ENCODE results near the gene LINGO1. TPM values are rescaled to one million over a fixed set of nuclear protein-coding genes. Genes with fewer than 3 reads are reported as not detected.

The LINGO1 gene
- polyA plus RNA-seq, 2 of the 4 experiments (the other 2 are of a cell fraction): 2.2 to 3.3 TPM

GRCh38 chr15:77622209-77622933 is 10.3 kb downstream of the LINGO1 start:
- no peak overlapping the region for H3K4me3 ChIP-seq
- no peak overlapping the region for H3K27ac ChIP-seq
- 81% methylated on average over 22 of the region's 22 CpGs for WGBS (ENCODE audit: missing lambda C conversion rate)
- POLR2A ChIA-PET: no interaction called here
- FAIRE-seq (no peak), DNase-seq (ENCODE audit: low read depth in 1 of 2, low spot score in 1 of 2) (no peak), ATAC-seq (peak in 1 of 2 experiments; percentile 22; a peak in 3 of 6 replicates)
- H3K9me3 ChIP-seq: no peaks in the 10 kb centered on the region
- no peak for TF ChIP-seq GATA3 (IDR thresholded peaks at IDR 0.05; ENCODE audit: borderline replicate concordance)
- peaks cover 4% of the 10 kb centered on the region; the same call in 1 of the 3 replicates for H3K4me1 ChIP-seq
- CTCF ChIA-PET: interaction anchor here (1.0 to 4.9 kb wide), 5 partner anchors 9 to 248 kb away, joined by 3 to 48 read pairs (median 10); partner anchors contain the start of gene LINGO1
- no peak overlapping the region for H3K4me2 ChIP-seq

DNA sequence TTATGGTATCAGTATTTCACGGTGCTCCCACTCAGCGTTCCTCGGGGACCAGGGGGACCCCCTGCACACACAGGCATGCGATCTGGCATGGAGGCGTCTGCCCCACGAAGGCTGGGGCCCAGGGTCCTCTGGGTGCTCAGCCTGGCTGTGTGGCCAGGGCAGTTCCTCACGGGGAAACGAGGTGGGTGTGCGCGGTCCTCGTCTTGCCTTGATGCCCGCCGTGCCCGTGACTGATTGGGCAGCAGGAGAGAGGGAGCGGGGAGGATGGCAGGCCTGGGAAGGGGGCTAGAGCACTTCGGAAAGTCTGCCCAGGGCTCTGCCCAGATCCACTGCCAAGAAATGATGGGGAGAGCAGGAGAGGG is 10.9 kb downstream of the LINGO1 start:
- no peak overlapping the region for H3K4me3 ChIP-seq
- 85% methylated on average over 10 of the region's 16 CpGs for WGBS (ENCODE audit: missing lambda C conversion rate)
- TF ChIP-seq CBX8 (IDR thresholded peaks at IDR 0.05) (no peak), CHD4 (IDR thresholded peaks at IDR 0.05; ENCODE audit: borderline replicate concordance) (no peak), NFE2L2 (conservative IDR thresholded peaks at IDR 0.05; ENCODE audit: low read length) (no peak), RCOR1 (IDR thresholded peaks at IDR 0.05; ENCODE audit: low read depth, low read length) (no peak)
- H3K4me2 ChIP-seq: no peak overlapping the region
- CTCF ChIA-PET: interaction anchor here (0.8 to 4.2 kb wide), 3 partner anchors 9 to 13 kb away, joined by 5 to 48 read pairs (median 10); partner anchors contain the start of gene LINGO1
- POLR2A ChIA-PET: no interaction called here
- ATAC-seq (no peak), DNase-seq (ENCODE audit: low read depth in 1 of 2, low spot score in 1 of 2) (no peak), FAIRE-seq (no peak)
- H3K4me1 ChIP-seq: peaks cover 4% of the 10 kb centered on the region; the same call in 1 of the 3 replicates
- no peak overlapping the region for H3K27ac ChIP-seq
- H3K9me3 ChIP-seq: no peaks in the 10 kb centered on the region

GRCh38 chr15:77620960-77621647 is 11.6 kb downstream of the LINGO1 start:
- ChIA-PET POLR2A (no interaction called here), CTCF (interaction anchor here (0.8 to 2.9 kb wide), 2 partner anchors 12 to 200 kb away, joined by 5 to 7 read pairs; no protein-coding TSS in a partner anchor)
- H3K4me1 ChIP-seq: peaks cover 4% of the 10 kb centered on the region; the same call in 1 of the 3 replicates
- TF ChIP-seq, protein P1, sequence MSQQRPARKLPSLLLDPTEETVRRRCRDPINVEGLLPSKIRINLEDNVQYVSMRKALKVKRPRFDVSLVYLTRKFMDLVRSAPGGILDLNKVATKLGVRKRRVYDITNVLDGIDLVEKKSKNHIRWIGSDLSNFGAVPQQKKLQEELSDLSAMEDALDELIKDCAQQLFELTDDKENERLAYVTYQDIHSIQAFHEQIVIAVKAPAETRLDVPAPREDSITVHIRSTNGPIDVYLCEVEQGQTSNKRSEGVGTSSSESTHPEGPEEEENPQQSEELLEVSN (IDR thresholded peaks at IDR 0.05; ENCODE audit: borderline replicate concordance, low read depth): no peak
- TF ChIP-seq MAFK (IDR thresholded peaks at IDR 0.05; ENCODE audit: partially characterized antibody) (no peak), ZSCAN20 (CRISPR knock-in tag; IDR thresholded peaks at IDR 0.05) (no peak), PHF8 (IDR thresholded peaks at IDR 0.05; ENCODE audit: borderline replicate concordance, low read depth) (no peak), HDAC2 (IDR thresholded peaks at IDR 0.05) (peak; percentile 18; the same call in 1 of the 2 replicates), HEYL (CRISPR knock-in tag; IDR thresholded peaks at IDR 0.05) (no peak), HOXB5 (CRISPR knock-in tag; IDR thresholded peaks at IDR 0.05) (no peak), NFE2L2 (conservative IDR thresholded peaks at IDR 0.05; ENCODE audit: low read length) (no peak), CHD4 (IDR thresholded peaks at IDR 0.05; ENCODE audit: borderline replicate concordance) (no peak), CHD2 (IDR thresholded peaks at IDR 0.05; ENCODE audit: low read length, partially characterized antibody) (no peak), HMGXB4 (CRISPR knock-in tag; IDR thresholded peaks at IDR 0.05; ENCODE audit: borderline replicate concordance) (no peak), KDM1A (IDR thresholded peaks at IDR 0.05; ENCODE audit: low read depth) (peak; percentile 74; the same call in 1 of the 2 replicates)
- no peak overlapping the region for H3K4me3 ChIP-seq
- no peaks in the 10 kb centered on the region for H3K9me3 ChIP-seq
- no peak for DNase-seq (ENCODE audit: low read depth in 1 of 2, low spot score in 1 of 2)
- 78% methylated on average over 4 of the region's 4 CpGs for WGBS (ENCODE audit: missing lambda C conversion rate)
- no peak overlapping the region for H3K4me2 ChIP-seq
- FAIRE-seq: no peak
- no peak overlapping the region for H3K27ac ChIP-seq
- no peak for ATAC-seq

DNA sequence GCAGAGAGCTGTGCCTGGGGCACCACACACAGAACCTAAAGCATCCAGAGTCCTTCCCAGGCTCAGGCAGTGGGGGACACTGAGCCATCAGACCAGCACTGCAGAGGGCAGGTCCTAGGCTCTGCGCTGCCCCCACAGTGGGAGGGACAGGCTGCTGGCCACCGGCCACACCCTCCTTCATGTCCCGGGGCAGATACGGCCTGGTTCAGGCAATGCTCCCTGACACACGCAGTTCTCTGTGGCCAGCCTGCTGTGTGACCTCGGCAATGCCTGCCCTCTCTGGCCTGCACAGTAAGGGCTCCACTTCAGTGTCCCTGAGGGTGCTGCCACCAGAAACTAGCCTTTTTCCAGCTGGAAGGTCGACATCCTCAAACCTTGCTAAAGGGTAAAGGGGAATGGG is 12.4 kb downstream of the LINGO1 start:
- ChIA-PET CTCF (interaction anchor here (1.5 to 5.7 kb wide), 5 partner anchors 8 to 201 kb away, joined by 7 to 55 read pairs (median 7); partner anchors contain the start of gene LINGO1), POLR2A (no interaction called here)
- no peak for DNase-seq (ENCODE audit: low read depth in 1 of 2, low spot score in 1 of 2)
- 39% methylated on average over 7 of the region's 7 CpGs for WGBS (ENCODE audit: missing lambda C conversion rate)
- Histone ChIP-seq H3K4me2 (no peak overlapping the region), H3K27ac (no peak overlapping the region), H3K9me3 (no peaks in the 10 kb centered on the region), H3K4me3 (no peak overlapping the region), H3K4me1 (peaks cover 4% of the 10 kb centered on the region; the same call in 1 of the 3 replicates)
- FAIRE-seq: no peak
- peak in 1 of 2 experiments; percentile 6; a peak in 1 of 6 replicates for ATAC-seq
- no peak for TF ChIP-seq JUN (IDR thresholded peaks at IDR 0.05)
- TF ChIP-seq SREBF2 (IDR thresholded peaks at IDR 0.05): no peak
- TF ChIP-seq NFE2L2 (conservative IDR thresholded peaks at IDR 0.05; ENCODE audit: low read length): no peak
- TF ChIP-seq CBX2 (IDR thresholded peaks at IDR 0.05; ENCODE audit: borderline replicate concordance, low read depth): no peak
- no peak for TF ChIP-seq RNF2 (IDR thresholded peaks at IDR 0.05; ENCODE audit: borderline replicate concordance, low read depth)
- TF ChIP-seq RAD21 (conservative IDR thresholded peaks at IDR 0.05 in 1 of 2, IDR thresholded peaks at IDR 0.05 in 1 of 2): no peak
- no peak for TF ChIP-seq MAFK (IDR thresholded peaks at IDR 0.05; ENCODE audit: partially characterized antibody)
- no peak for TF ChIP-seq HMGXB4 (CRISPR knock-in tag; IDR thresholded peaks at IDR 0.05; ENCODE audit: borderline replicate concordance)
- TF ChIP-seq EP300 (IDR thresholded peaks at IDR 0.05): no peak
- TF ChIP-seq POLR2A (IDR thresholded peaks at IDR 0.05; ENCODE audit: low read length): no peak
- TF ChIP-seq HES2 (IDR thresholded peaks at IDR 0.05): no peak
- no peak for TF ChIP-seq HDAC2 (IDR thresholded peaks at IDR 0.05)
- TF ChIP-seq ZNF302 (CRISPR knock-in tag; IDR thresholded peaks at IDR 0.05): no peak
